SK-N-SH (cell line): ENCODE data around the gene EPHB2.

ENCODE experiments used
- FOXJ3 ChIP-seq: sonication (generic); formaldehyde crosslinking; IDR thresholded peaks from 2 replicates; pipeline ENCODE4 v1.5.1; 2020; ENCODE audit warnings: mild to moderate bottlenecking, missing genetic modification reagents
- GABPA ChIP-seq: IDR thresholded peaks from 2 replicates; pipeline ENCODE4 v1.4.0; 2012; ENCODE audit warnings: low read depth, mild to moderate bottlenecking
- JUND ChIP-seq: IDR thresholded peaks from 2 replicates; pipeline ENCODE4 v1.4.0; 2012
- NFIC ChIP-seq: IDR thresholded peaks from 2 replicates; pipeline ENCODE4 v1.4.0; 2012; ENCODE audit warnings: borderline replicate concordance
- POLR2AphosphoS5 ChIP-seq: IDR thresholded peaks from 2 replicates; pipeline ENCODE4 v1.6.1; 2012; ENCODE audit warnings: low read depth, low read length
- RAD21 ChIP-seq: IDR thresholded peaks from 2 replicates; pipeline ENCODE4 v1.6.1; 2012; ENCODE audit warnings: mild to moderate bottlenecking, low read length
- TEAD4 ChIP-seq: IDR thresholded peaks from 2 replicates; pipeline ENCODE4 v1.4.0; 2012; ENCODE audit warnings: mild to moderate bottlenecking, borderline replicate concordance; ENCODE audit not compliant: insufficient read depth
- YY1 ChIP-seq: IDR thresholded peaks from 2 replicates; pipeline ENCODE4 v1.4.0; 2012; ENCODE audit warnings: low read depth, mild to moderate bottlenecking
- TF ChIP-seq, protein P1 (sequence below): fragments of 200-600 bp; sonication (generic); IDR thresholded peaks from 2 replicates; pipeline ENCODE4 v1.6.1; 2017; ENCODE audit warnings: antibody characterized with exemption, mild to moderate bottlenecking, moderate library complexity
- TF ChIP-seq, protein P2 (sequence below): fragments of 150-350 bp; IDR thresholded peaks from 2 replicates; pipeline ENCODE4 v1.6.1; 2016; ENCODE audit warnings: mild to moderate bottlenecking, low read depth, low read length
- TF ChIP-seq, protein P3 (sequence below): IDR thresholded peaks from 2 replicates; pipeline ENCODE4 v1.4.0; 2012; ENCODE audit warnings: low read depth

DNA sequence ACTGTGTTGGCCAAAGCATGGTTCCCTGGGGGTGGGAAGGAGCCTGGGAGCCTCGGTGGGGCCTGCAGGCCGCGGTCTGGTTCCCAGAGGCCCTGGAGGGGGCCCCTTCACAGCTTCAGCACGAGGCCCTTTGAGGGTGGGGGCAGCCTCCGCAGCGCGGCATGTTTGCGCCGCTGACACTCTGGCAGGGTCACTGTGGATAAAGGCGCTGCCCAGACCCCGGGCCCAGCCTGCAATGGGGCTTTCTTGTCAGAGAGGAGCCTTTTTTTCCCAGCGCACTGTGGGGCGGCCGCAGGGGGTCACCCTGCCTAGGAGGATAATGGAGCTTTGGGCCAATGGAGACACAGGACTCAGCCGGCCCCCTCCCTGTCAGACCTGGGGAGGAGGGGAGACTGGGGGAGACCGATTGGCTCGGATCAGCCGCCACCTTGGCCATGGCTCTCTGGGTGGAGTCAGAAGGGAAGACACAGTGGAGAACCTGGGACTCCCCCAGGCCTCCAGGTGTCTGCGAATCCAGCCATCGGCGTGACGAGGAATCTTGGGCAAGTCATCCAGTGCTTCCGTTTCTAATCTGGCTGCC, 26.0 kb downstream of the EPHB2 start:
- TF ChIP-seq GABPA = no peak
- no peak for TF ChIP-seq JUND
- TF ChIP-seq, protein P1, sequence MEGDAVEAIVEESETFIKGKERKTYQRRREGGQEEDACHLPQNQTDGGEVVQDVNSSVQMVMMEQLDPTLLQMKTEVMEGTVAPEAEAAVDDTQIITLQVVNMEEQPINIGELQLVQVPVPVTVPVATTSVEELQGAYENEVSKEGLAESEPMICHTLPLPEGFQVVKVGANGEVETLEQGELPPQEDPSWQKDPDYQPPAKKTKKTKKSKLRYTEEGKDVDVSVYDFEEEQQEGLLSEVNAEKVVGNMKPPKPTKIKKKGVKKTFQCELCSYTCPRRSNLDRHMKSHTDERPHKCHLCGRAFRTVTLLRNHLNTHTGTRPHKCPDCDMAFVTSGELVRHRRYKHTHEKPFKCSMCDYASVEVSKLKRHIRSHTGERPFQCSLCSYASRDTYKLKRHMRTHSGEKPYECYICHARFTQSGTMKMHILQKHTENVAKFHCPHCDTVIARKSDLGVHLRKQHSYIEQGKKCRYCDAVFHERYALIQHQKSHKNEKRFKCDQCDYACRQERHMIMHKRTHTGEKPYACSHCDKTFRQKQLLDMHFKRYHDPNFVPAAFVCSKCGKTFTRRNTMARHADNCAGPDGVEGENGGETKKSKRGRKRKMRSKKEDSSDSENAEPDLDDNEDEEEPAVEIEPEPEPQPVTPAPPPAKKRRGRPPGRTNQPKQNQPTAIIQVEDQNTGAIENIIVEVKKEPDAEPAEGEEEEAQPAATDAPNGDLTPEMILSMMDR = no peak
- no peak for TF ChIP-seq RAD21
- TF ChIP-seq FOXJ3 = no peak
- TF ChIP-seq POLR2AphosphoS5 = no peak
- TF ChIP-seq, protein P2, sequence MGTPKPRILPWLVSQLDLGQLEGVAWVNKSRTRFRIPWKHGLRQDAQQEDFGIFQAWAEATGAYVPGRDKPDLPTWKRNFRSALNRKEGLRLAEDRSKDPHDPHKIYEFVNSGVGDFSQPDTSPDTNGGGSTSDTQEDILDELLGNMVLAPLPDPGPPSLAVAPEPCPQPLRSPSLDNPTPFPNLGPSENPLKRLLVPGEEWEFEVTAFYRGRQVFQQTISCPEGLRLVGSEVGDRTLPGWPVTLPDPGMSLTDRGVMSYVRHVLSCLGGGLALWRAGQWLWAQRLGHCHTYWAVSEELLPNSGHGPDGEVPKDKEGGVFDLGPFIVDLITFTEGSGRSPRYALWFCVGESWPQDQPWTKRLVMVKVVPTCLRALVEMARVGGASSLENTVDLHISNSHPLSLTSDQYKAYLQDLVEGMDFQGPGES = no peak
- no peak for TF ChIP-seq NFIC
- TF ChIP-seq, protein P3, sequence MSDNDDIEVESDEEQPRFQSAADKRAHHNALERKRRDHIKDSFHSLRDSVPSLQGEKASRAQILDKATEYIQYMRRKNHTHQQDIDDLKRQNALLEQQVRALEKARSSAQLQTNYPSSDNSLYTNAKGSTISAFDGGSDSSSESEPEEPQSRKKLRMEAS = no peak
- no peak for TF ChIP-seq TEAD4
- no peak for TF ChIP-seq YY1
